ENCODE results near the gene HTR2A.
"Not testable (repeated sequence)": the region's sequence is repeated elsewhere in the genome, so short reads cannot be mapped to it uniquely, and the experiment has no call there.

The HTR2A gene

GRCh38 chr13:46812301-46812797 lies 84.5 kb downstream of the HTR2A start:
- no peak overlapping the region for H3K9ac ChIP-seq (ENCODE audit: low read length in 2 of 2)
- no peak overlapping the region for H3K27ac ChIP-seq (ENCODE audit: low read length)
- no peaks in the 10 kb centered on the region for H3K36me3 ChIP-seq (ENCODE audit: control insufficient read depth in 2 of 2, insufficient read depth in 2 of 2, low read length in 2 of 2)
- no peaks in the 10 kb centered on the region for H3K27me3 ChIP-seq (ENCODE audit: control insufficient read depth in 1 of 2, insufficient read depth in 2 of 2, low read length in 2 of 2)
- H3K4me1 ChIP-seq (ENCODE audit: control insufficient read depth, insufficient read depth, low read length) = no peaks in the 10 kb centered on the region
- H3K9me3 ChIP-seq (ENCODE audit: control insufficient read depth in 2 of 2, low read length in 2 of 2) = peaks cover 0 to 4% of the 10 kb centered on the region in 2 donors
- no peak overlapping the region for H3K4me3 ChIP-seq (ENCODE audit: low read length in 2 of 2)

DNA sequence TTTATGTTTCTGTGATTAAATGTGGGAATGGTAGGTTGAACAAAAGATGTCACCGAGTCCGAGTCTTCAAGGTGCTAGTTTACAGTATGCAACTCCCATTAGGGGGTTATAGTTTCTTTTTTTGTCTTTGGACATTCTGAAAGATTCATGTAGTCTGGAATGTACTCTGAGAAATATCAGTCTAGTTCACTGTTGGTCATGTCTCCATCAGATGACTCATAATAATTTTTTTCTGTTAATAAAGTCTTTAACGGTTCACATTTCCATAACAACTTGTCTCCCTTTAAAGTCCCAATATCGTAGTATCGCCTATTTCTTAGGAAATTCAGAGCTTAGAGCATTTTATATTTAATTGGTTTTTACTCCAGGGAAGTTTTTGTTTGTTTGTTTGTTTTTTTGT lies 86.4 kb downstream of the HTR2A start:
- peaks cover 0 to 4% of the 10 kb centered on the region in 2 donors for H3K9me3 ChIP-seq (ENCODE audit: control insufficient read depth in 2 of 2, low read length in 2 of 2)
- no peak overlapping the region for H3K9ac ChIP-seq (ENCODE audit: low read length in 2 of 2)
- no peaks in the 10 kb centered on the region for H3K27me3 ChIP-seq (ENCODE audit: control insufficient read depth in 1 of 2, insufficient read depth in 2 of 2, low read length in 2 of 2)
- H3K36me3 ChIP-seq (ENCODE audit: control insufficient read depth in 2 of 2, insufficient read depth in 2 of 2, low read length in 2 of 2) = no peaks in the 10 kb centered on the region
- H3K4me3 ChIP-seq (ENCODE audit: low read length in 2 of 2) = no peak overlapping the region
- H3K4me1 ChIP-seq (ENCODE audit: control insufficient read depth, insufficient read depth, low read length) = no peaks in the 10 kb centered on the region
- no peak overlapping the region for H3K27ac ChIP-seq (ENCODE audit: low read length)

DNA sequence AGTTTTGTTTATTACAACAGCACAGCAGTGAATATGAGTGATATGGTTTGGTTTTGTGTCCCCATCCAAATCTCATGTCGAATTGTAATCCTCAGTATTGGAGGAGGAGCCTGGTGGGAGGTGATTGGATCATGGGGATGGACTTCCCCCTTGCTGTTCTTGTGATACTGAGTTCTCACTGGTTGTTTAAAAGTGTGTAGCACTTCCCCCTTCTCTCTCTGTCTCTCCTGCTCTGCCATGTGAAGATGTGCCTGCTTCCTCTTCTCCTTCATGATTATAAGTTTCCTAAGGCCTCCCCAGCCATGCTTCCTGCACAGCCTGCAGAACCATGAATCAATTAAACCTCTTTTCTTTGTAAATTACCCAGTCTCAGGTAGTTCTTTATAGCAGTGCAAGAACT lies 91.9 kb downstream of the HTR2A start:
- not testable (repeated sequence) for H3K36me3 ChIP-seq (ENCODE audit: control insufficient read depth in 2 of 2, insufficient read depth in 2 of 2, low read length in 2 of 2); H3K27ac ChIP-seq (ENCODE audit: low read length); H3K9ac ChIP-seq (ENCODE audit: low read length in 2 of 2); H3K4me1 ChIP-seq (ENCODE audit: control insufficient read depth, insufficient read depth, low read length); H3K9me3 ChIP-seq (ENCODE audit: control insufficient read depth in 2 of 2, low read length in 2 of 2); H3K27me3 ChIP-seq (ENCODE audit: control insufficient read depth in 1 of 2, insufficient read depth in 2 of 2, low read length in 2 of 2); H3K4me3 ChIP-seq (ENCODE audit: low read length in 2 of 2)

- no peak overlapping the region for H3K9ac ChIP-seq (ENCODE audit: low read length in 2 of 2)
- no peaks in the 10 kb centered on the region for H3K4me1 ChIP-seq (ENCODE audit: control insufficient read depth, insufficient read depth, low read length)
- H3K9me3 ChIP-seq (ENCODE audit: control insufficient read depth in 2 of 2, low read length in 2 of 2) = no peaks in the 10 kb centered on the region
- H3K4me3 ChIP-seq (ENCODE audit: low read length in 2 of 2) = no peak overlapping the region
- H3K27me3 ChIP-seq (ENCODE audit: control insufficient read depth in 1 of 2, insufficient read depth in 2 of 2, low read length in 2 of 2) = no peaks in the 10 kb centered on the region
- H3K36me3 ChIP-seq (ENCODE audit: control insufficient read depth in 2 of 2, insufficient read depth in 2 of 2, low read length in 2 of 2) = no peaks in the 10 kb centered on the region
- no peak overlapping the region for H3K27ac ChIP-seq (ENCODE audit: low read length)
Measured at GRCh38 chr13:46804391-46804815, 92.5 kb downstream of the HTR2A start.

- Histone ChIP-seq H3K4me1 (ENCODE audit: control insufficient read depth, insufficient read depth, low read length) (no peaks in the 10 kb centered on the region), H3K36me3 (ENCODE audit: control insufficient read depth in 2 of 2, insufficient read depth in 2 of 2, low read length in 2 of 2) (no peaks in the 10 kb centered on the region), H3K27me3 (ENCODE audit: control insufficient read depth in 1 of 2, insufficient read depth in 2 of 2, low read length in 2 of 2) (no peaks in the 10 kb centered on the region), H3K4me3 (ENCODE audit: low read length in 2 of 2) (no peak overlapping the region), H3K27ac (ENCODE audit: low read length) (no peak overlapping the region), H3K9ac (ENCODE audit: low read length in 2 of 2) (no peak overlapping the region), H3K9me3 (ENCODE audit: control insufficient read depth in 2 of 2, low read length in 2 of 2) (no peaks in the 10 kb centered on the region)
Measured at GRCh38 chr13:46803586-46803985, 93.3 kb downstream of the HTR2A start.

DNA sequence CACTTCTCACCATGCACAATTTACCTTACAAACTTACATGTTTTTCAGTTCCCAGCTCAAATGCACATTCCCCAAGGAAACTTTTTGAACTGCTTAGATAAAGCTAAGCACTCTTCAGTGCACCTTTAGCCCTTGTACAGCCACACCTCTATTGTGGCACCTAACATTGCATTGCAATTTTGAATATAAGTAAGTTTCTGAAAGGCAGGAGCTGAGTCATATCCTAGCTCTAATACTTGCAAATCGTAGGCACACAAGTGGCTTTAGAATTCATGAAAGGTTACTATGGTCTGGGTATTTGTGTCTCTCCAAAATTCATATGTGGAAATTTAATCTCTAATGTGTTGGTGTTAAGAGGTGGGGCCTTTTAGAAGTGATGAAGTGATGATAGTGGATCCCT lies 95.0 kb downstream of the HTR2A start:
- Histone ChIP-seq H3K4me3 (ENCODE audit: low read length in 2 of 2) (no peak overlapping the region), H3K9ac (ENCODE audit: low read length in 2 of 2) (no peak overlapping the region), H3K27me3 (ENCODE audit: control insufficient read depth in 1 of 2, insufficient read depth in 2 of 2, low read length in 2 of 2) (no peaks in the 10 kb centered on the region), H3K4me1 (ENCODE audit: control insufficient read depth, insufficient read depth, low read length) (peaks cover 10% of the 10 kb centered on the region), H3K9me3 (ENCODE audit: control insufficient read depth in 2 of 2, low read length in 2 of 2) (no peaks in the 10 kb centered on the region), H3K36me3 (ENCODE audit: control insufficient read depth in 2 of 2, insufficient read depth in 2 of 2, low read length in 2 of 2) (no peaks in the 10 kb centered on the region), H3K27ac (ENCODE audit: low read length) (no peak overlapping the region)

DNA sequence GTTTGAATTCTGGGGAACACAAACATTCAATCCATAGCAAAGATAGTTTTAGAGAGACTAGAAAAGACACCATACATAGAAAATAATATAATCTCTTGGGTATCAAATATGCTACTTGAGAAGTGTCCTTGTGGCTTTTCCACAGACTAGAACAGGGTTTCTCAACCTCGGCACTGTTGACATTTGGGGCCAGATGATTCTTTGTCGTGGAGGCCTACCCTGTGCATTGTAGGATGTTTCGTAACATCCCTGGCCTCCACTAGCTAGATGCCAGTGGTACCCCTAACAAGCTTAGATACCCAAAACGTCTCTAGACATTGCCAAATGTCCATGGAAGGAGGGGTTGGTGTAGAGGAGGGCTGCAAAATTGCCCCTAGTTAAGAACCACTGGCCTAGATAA lies 97.7 kb downstream of the HTR2A start:
- Histone ChIP-seq H3K4me1 (ENCODE audit: control insufficient read depth, insufficient read depth, low read length) (peaks cover 20% of the 10 kb centered on the region), H3K9ac (ENCODE audit: low read length in 2 of 2) (no peak overlapping the region), H3K27ac (ENCODE audit: low read length) (no peak overlapping the region), H3K27me3 (ENCODE audit: control insufficient read depth in 1 of 2, insufficient read depth in 2 of 2, low read length in 2 of 2) (no peaks in the 10 kb centered on the region), H3K9me3 (ENCODE audit: control insufficient read depth in 2 of 2, low read length in 2 of 2) (no peaks in the 10 kb centered on the region), H3K36me3 (ENCODE audit: control insufficient read depth in 2 of 2, insufficient read depth in 2 of 2, low read length in 2 of 2) (no peaks in the 10 kb centered on the region), H3K4me3 (ENCODE audit: low read length in 2 of 2) (no peak overlapping the region)

- H3K9ac ChIP-seq (ENCODE audit: low read length in 2 of 2) = peak overlapping the region; percentile 74 to 89
- peak overlapping the region; percentile 66 to 90 for H3K4me3 ChIP-seq (ENCODE audit: low read length in 2 of 2)
Measured at GRCh38 chr13:46797501-46798237, 99.2 kb downstream of the HTR2A start.

GRCh38 chr13:46796515-46797474 lies 100.1 kb downstream of the HTR2A start, which contains the start of gene ESD:
ESD (minus strand) TSS chr13:46797161; CDS start chr13:46791413, 5,748 bp downstream.
- Histone ChIP-seq H3K4me1 (ENCODE audit: control insufficient read depth, insufficient read depth, low read length) (peaks cover 20% of the 10 kb centered on the region), H3K27ac (ENCODE audit: low read length) (peak within 1 kb of the TSS; percentile 86), H3K36me3 (ENCODE audit: control insufficient read depth in 2 of 2, insufficient read depth in 2 of 2, low read length in 2 of 2) (no peaks in the 10 kb centered on the region), H3K9ac (ENCODE audit: low read length in 2 of 2) (peak within 1 kb of the TSS; percentile 74 to 89), H3K27me3 (ENCODE audit: control insufficient read depth in 1 of 2, insufficient read depth in 2 of 2, low read length in 2 of 2) (no peaks in the 10 kb centered on the region), H3K4me3 (ENCODE audit: low read length in 2 of 2) (peak within 1 kb of the TSS; percentile 66 to 90), H3K9me3 (ENCODE audit: control insufficient read depth in 2 of 2, low read length in 2 of 2) (no peaks in the 10 kb centered on the region)

More at GRCh38 chr13:46797501-46798237, 99.2 kb downstream of the HTR2A start:
- H3K27ac ChIP-seq (ENCODE audit: low read length) = peak overlapping the region; percentile 86
- peaks cover 20% of the 10 kb centered on the region for H3K4me1 ChIP-seq (ENCODE audit: control insufficient read depth, insufficient read depth, low read length)
- no peaks in the 10 kb centered on the region for H3K27me3 ChIP-seq (ENCODE audit: control insufficient read depth in 1 of 2, insufficient read depth in 2 of 2, low read length in 2 of 2)
- H3K9me3 ChIP-seq (ENCODE audit: control insufficient read depth in 2 of 2, low read length in 2 of 2) = no peaks in the 10 kb centered on the region
- no peaks in the 10 kb centered on the region for H3K36me3 ChIP-seq (ENCODE audit: control insufficient read depth in 2 of 2, insufficient read depth in 2 of 2, low read length in 2 of 2)

- Histone ChIP-seq H3K36me3 (ENCODE audit: control insufficient read depth in 2 of 2, insufficient read depth in 2 of 2, low read length in 2 of 2) (no peaks in the 10 kb centered on the region), H3K27ac (ENCODE audit: low read length) (peak overlapping the region; percentile 86), H3K9ac (ENCODE audit: low read length in 2 of 2) (peak overlapping the region; percentile 74 to 89), H3K27me3 (ENCODE audit: control insufficient read depth in 1 of 2, insufficient read depth in 2 of 2, low read length in 2 of 2) (no peaks in the 10 kb centered on the region), H3K4me1 (ENCODE audit: control insufficient read depth, insufficient read depth, low read length) (peaks cover 20% of the 10 kb centered on the region), H3K4me3 (ENCODE audit: low read length in 2 of 2) (peak overlapping the region; percentile 66 to 90), H3K9me3 (ENCODE audit: control insufficient read depth in 2 of 2, low read length in 2 of 2) (no peaks in the 10 kb centered on the region)
Measured at GRCh38 chr13:46796129-46796514, 100.7 kb downstream of the HTR2A start.
